Measurements from ENCODE around the gene PPP2R2C.

The PPP2R2C gene

DNA sequence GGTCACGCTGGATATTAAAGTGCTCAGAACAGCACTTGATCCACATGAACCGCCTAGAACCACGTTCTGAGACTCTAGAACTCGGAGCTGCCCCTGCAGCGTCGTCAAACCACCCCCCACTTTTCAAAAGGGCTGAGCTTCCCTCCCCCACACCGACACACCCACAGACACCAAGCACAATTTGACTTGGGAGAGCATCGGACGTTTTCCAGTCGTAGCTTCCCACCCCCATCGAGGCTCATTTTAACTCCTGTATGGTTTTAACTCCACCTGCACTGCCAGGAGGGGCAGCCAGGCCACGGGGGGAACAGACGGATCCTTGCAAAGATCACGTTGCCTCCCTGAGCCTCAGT, 26.3 kb downstream of the PPP2R2C start:
- in situ Hi-C loops (cut with HindIII; ENCODE audit: low sequenced_read_pairs), result no loop called here
- no peak overlapping the region for H3K4me3 ChIP-seq (ENCODE audit: low read depth, low read length)
- TF ChIP-seq, protein P1, sequence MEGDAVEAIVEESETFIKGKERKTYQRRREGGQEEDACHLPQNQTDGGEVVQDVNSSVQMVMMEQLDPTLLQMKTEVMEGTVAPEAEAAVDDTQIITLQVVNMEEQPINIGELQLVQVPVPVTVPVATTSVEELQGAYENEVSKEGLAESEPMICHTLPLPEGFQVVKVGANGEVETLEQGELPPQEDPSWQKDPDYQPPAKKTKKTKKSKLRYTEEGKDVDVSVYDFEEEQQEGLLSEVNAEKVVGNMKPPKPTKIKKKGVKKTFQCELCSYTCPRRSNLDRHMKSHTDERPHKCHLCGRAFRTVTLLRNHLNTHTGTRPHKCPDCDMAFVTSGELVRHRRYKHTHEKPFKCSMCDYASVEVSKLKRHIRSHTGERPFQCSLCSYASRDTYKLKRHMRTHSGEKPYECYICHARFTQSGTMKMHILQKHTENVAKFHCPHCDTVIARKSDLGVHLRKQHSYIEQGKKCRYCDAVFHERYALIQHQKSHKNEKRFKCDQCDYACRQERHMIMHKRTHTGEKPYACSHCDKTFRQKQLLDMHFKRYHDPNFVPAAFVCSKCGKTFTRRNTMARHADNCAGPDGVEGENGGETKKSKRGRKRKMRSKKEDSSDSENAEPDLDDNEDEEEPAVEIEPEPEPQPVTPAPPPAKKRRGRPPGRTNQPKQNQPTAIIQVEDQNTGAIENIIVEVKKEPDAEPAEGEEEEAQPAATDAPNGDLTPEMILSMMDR (IDR thresholded peaks at IDR 0.05; ENCODE audit: low read depth, low read length), result no peak
- no peak for DNase-seq (ENCODE audit: low read depth, low spot score)

DNA sequence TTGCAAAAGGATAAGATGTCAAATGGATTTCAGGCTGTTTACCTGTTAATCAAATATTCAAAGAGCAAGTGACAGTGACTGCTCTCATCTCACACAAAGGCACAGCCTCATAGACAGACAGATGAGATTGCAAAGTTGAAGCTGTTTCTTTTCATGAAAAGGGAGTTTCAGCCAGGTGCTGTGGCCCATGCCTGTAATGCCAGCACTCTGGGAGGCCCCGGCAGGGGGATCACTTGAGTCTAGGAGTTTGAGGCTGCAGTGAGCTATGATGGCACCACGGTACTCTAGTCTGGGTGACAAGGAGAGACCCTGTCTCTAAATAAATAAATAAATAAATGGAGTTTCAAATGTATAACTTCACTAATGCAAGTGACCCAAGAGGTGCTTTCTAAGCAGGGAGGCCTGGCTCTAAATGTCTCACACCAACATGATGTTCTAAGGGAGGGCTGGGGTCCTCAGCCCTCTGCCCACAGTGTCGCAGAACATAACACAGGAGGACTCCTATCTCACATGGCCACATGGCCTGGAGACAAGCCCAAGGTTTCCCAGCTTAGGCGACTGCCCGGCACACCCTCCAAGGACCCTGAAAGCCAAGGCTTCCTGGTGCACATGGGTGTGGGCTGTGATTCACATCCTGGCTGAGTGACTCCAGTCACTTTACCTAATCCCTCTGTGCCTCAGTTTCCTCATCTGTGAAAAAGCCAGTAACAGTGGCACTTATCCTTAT, 26.8 kb downstream of the PPP2R2C start:
- TF ChIP-seq, protein P1 (IDR thresholded peaks at IDR 0.05; ENCODE audit: low read depth, low read length), result no peak

DNA sequence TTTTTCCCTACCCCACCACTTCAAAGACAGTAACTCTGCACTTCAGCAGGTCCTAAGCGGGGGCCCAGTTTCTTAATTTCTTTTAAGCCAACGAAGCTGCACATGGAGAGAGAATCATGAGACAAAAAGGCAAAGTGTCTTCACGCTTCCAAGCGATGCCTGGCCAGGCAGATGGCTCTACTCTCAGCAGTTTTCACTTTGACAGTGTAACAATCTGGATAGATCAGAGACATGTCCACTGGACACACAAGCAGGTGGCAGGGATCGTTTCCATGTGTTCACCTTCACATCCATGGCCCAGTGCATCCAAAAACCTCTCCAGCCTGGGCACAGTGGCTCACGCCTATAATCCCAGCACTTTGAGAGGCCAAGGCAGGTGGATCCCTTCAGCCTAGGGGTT, 27.8 kb downstream of the PPP2R2C start:
- DNase-seq (ENCODE audit: low read depth, low spot score), result no peak
- in situ Hi-C loops (cut with HindIII; ENCODE audit: low sequenced_read_pairs), result no loop called here
- no peak overlapping the region for H3K4me3 ChIP-seq (ENCODE audit: low read depth, low read length)
- TF ChIP-seq, protein P1 (IDR thresholded peaks at IDR 0.05; ENCODE audit: low read depth, low read length), result no peak

More for the DNA sequence above, 26.8 kb downstream of the PPP2R2C start:
- no peak for DNase-seq (ENCODE audit: low read depth, low spot score)
- in situ Hi-C loops (cut with HindIII; ENCODE audit: low sequenced_read_pairs), result no loop called here
- H3K4me3 ChIP-seq (ENCODE audit: low read depth, low read length), result no peak overlapping the region

DNA sequence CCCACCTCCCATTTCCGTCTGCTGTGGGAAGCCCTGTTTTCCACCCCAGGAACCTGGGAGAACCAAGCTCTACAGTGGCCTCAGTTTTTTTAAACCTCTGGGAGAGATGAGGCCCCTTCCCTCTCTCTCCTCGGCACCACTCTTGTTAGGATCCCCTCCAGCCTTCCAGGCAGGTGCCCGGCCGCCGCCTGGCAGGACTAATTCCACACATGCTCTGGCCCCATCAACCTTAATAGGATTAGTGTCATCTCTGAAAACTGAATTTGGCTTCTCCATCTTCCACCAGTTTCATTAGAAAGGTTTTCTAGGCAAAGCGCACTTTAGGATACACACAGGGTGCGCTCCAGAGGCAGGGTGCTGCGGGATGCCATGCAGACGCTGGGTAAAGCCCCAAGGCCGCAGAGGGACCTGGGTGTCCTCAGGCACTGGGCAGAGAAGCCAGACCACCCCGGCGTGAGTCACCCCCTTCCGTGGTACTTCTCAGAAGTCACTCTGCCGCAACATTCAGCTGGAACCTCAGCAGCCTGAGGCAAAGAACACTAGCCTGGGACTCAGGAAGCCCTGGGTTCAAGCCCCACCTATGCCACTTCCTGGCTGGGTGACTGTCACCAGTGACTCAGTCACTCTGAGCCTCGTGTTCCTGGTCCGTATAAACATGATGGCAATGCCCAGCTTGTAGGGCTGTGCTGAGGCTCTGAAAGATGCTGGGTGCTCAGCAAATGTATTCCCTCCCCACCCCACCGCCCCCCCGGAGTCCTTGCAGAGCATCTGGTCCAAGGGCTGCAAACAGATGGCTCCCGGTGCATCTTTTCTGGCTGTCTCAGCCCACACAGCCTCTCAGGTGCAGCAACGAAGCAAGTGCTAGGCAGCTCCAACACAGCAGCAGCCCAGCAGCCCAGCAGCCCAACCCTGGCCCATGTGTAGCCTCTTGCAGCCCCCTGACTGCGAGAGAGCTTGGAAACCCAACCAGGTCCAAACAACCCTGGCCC, 29.1 kb downstream of the PPP2R2C start:
- H3K4me3 ChIP-seq (ENCODE audit: low read depth, low read length), result no peak overlapping the region
- no peak for DNase-seq (ENCODE audit: low read depth, low spot score)
- in situ Hi-C loops (cut with HindIII; ENCODE audit: low sequenced_read_pairs), result no loop called here
- TF ChIP-seq, protein P1 (IDR thresholded peaks at IDR 0.05; ENCODE audit: low read depth, low read length), result no peak

DNA sequence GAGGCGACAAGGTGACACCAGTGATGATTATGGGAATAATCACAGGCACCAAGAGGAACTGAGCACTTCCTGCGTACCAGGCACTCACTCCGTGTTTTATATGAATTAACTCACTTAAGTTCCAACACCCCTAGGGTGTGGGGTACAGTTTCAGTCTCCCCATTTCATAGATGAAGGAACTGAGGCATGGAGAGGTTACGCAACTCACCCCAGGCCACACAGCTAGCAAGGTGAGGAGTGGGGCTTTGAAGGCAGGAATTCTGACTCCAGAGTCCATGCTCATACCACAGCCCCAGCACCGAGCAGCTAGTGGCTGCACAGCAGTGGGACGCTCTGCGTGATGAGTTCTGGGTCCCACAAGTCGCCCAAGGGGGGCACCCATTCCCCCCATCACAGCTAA, 29.9 kb downstream of the PPP2R2C start:
- in situ Hi-C loops (cut with HindIII; ENCODE audit: low sequenced_read_pairs), result no loop called here
- H3K4me3 ChIP-seq (ENCODE audit: low read depth, low read length), result no peak overlapping the region
- TF ChIP-seq, protein P1 (IDR thresholded peaks at IDR 0.05; ENCODE audit: low read depth, low read length), result no peak
- no peak for DNase-seq (ENCODE audit: low read depth, low spot score)

DNA sequence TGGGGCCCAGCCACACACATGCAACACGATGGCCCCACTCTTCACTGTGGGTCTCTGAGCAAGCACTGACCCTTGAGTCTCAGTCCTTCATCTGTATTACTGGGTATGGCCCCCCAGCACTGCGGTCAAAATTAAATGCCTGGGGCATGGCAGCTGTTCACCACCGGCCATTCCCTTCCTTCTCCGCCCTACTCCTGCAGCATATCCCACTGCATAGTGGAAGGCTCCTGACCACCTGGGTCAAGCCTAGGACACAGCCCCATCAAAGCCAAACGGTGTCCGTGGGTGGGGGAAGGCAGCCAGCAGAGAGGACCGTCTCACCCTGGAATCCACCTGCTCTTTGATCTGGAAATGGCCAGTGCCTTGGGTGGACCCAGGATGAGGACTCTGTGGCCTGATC, 30.7 kb downstream of the PPP2R2C start:
- DNase-seq (ENCODE audit: low read depth, low spot score), result no peak
- TF ChIP-seq, protein P1 (IDR thresholded peaks at IDR 0.05; ENCODE audit: low read depth, low read length), result no peak
- in situ Hi-C loops (cut with HindIII; ENCODE audit: low sequenced_read_pairs), result no loop called here
- H3K4me3 ChIP-seq (ENCODE audit: low read depth, low read length), result no peak overlapping the region

All from astrocyte of the spinal cord (primary cell).